ENCODE measurements around the gene PRM2.

PRM2 gene

GRCh38 chr16:11232852-11233726, 43.2 kb downstream of the PRM2 start:
- DNase-seq, result peak in 5 of 56 donors; percentile 8 to 27 (median 14)

GRCh38 chr16:11232302-11232851, 43.9 kb downstream of the PRM2 start:
- no peak for DNase-seq

- DNase-seq, result no peak
Measured at GRCh38 chr16:11231367-11231970, 44.8 kb downstream of the PRM2 start.

- DNase-seq, result no peak
Measured at GRCh38 chr16:11229906-11230305, 46.4 kb downstream of the PRM2 start.

GRCh38 chr16:11229432-11229831, 46.8 kb downstream of the PRM2 start:
- no peak for DNase-seq

- DNase-seq, result no peak
Measured at GRCh38 chr16:11225677-11226549, 50.4 kb downstream of the PRM2 start.

Data from amygdala (tissue), 56 donors.